SU-DHL-6 (cell line): ENCODE data around the gene LRIT2.

ENCODE experiments used
- H2AFZ ChIP-seq: fragments of 200-600 bp; sonication (generic); 2 replicates; pipeline ENCODE4 v1.6.1; 2014; ENCODE audit warnings: low read depth, mild to moderate bottlenecking, moderate library complexity, mixed read lengths, antibody characterized with exemption, low read length; ENCODE audit not compliant: severe bottlenecking
- H3F3A ChIP-seq: fragments of 200-600 bp; shearing (Covaris generic); 2 replicates; pipeline ENCODE4 v1.6.0; 2016; ENCODE audit warnings: antibody characterized with exemption, mild to moderate bottlenecking; ENCODE audit not compliant: insufficient read depth
- H3K27ac ChIP-seq: fragments of 200-600 bp; sonication (generic); 2 replicates; pipeline ENCODE4 v1.5.1; 2016; ENCODE audit warnings: low read depth, mild to moderate bottlenecking, low read length, moderate library complexity, mixed read lengths
- H3K27me3 ChIP-seq: fragments of 200-600 bp; sonication (generic), shearing (Covaris generic); 2 replicates; pipeline ENCODE4 v1.6.0; 2014; ENCODE audit warnings: mild to moderate bottlenecking, low read length
- H3K36me3 ChIP-seq: fragments of 200-600 bp; sonication (generic); 2 replicates; pipeline ENCODE4 v1.6.1; 2014; ENCODE audit warnings: mild to moderate bottlenecking, low read length, mixed read lengths
- H3K4me2 ChIP-seq: fragments of 300-600, 200-600 bp; shearing (Covaris generic), sonication (generic); 2 replicates; pipeline ENCODE4 v1.6.0; 2014; ENCODE audit warnings: low read length, low read depth, mild to moderate bottlenecking; ENCODE audit not compliant: poor library complexity, severe bottlenecking
- H3K4me3 ChIP-seq: fragments of 200-600 bp; sonication (generic); 2 replicates; pipeline ENCODE4 v1.5.1; 2014; ENCODE audit warnings: antibody characterized with exemption, low read length, mild to moderate bottlenecking, mixed read lengths; ENCODE audit not compliant: insufficient read depth, poor library complexity, severe bottlenecking
- H3K79me2 ChIP-seq: fragments of 200-600 bp; sonication (generic); 2 replicates; pipeline ENCODE4 v1.6.1; 2014; ENCODE audit warnings: mild to moderate bottlenecking, low read length, moderate library complexity; ENCODE audit not compliant: insufficient read depth
- H3K9ac ChIP-seq: fragments of 200-600 bp; sonication (generic); 2 replicates; pipeline ENCODE4 v1.7.0; 2014; ENCODE audit warnings: mild to moderate bottlenecking, low read length
- H3K9me2 ChIP-seq: fragments of 200-600 bp; sonication (generic); replicated peaks from 2 replicates; pipeline ENCODE4 v1.6.1; 2014; ENCODE audit warnings: low read length; ENCODE audit not compliant: insufficient read depth
- H3K9me3 ChIP-seq: fragments of 200-600 bp; sonication (generic); 2 replicates; pipeline ENCODE4 v1.6.1; 2014; ENCODE audit warnings: low read length, mixed read lengths; ENCODE audit not compliant: insufficient read depth
- H4K20me1 ChIP-seq: fragments of 200-600 bp; sonication (generic); 2 replicates; pipeline ENCODE4 v1.6.1; 2014; ENCODE audit warnings: low read depth, mild to moderate bottlenecking, antibody characterized with exemption, low read length, moderate library complexity, mixed read lengths
- CTCF ChIP-seq: fragments of 200-600 bp; sonication (generic); IDR thresholded peaks from one replicate; pipeline ENCODE4 v1.5.1; 2017; ENCODE audit warnings: antibody characterized with exemption, mild to moderate bottlenecking, low read length, moderate library complexity; ENCODE audit not compliant: insufficient read depth, poor library complexity, severe bottlenecking
- EZH2phosphoT487 ChIP-seq: fragments of 200-600 bp; sonication (generic), shearing (Covaris generic); conservative IDR thresholded peaks from 2 replicates; pipeline ENCODE4 v1.6.1; 2018; ENCODE audit warnings: mild to moderate bottlenecking, antibody characterized with exemption, low read length, moderate library complexity, mixed read lengths

LRIT2 gene

DNA sequence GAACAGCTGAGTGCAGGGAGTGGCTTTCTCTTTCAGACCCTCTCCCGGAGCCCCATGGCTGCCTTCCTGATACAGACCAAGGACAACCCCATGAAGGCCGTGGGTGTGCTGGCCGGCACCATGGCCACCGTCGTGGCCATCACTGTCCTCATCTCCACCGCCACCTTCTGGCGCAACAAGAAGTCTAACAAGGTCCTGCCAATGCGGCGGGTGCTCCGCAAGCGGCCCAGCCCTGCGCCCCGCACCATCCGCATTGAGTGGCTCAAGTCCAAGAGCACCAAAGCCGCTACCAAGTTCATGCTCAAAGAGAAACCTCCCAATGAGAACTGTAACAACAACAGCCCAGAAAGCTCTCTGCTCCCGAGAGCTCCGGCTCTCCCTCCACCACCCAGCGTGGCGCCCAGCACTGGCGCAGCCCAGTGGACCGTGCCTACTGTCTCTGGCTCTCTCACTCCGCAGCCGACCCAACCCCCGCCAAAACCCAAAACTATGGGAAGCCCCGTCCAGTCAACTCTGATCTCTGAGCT lies 11.2 kb downstream of the LRIT2 start:
- no peaks in the 10 kb centered on the region for H4K20me1 ChIP-seq
- no peaks in the 10 kb centered on the region for H3K27me3 ChIP-seq
- H3K9me3 ChIP-seq, result no peaks in the 10 kb centered on the region
- no peaks in the 10 kb centered on the region for H3K36me3 ChIP-seq
- no peaks in the 10 kb centered on the region for H3K9me2 ChIP-seq
- H3K9ac ChIP-seq, result no peak overlapping the region
- H3K27ac ChIP-seq, result no peak overlapping the region
- TF ChIP-seq EZH2phosphoT487 (no peak), CTCF (no peak)
- H3K79me2 ChIP-seq, result no peaks in the 10 kb centered on the region
- no peak overlapping the region for H3K4me3 ChIP-seq
- no peaks in the 10 kb centered on the region for H3F3A ChIP-seq
- H3K4me2 ChIP-seq, result no peak overlapping the region
- H2AFZ ChIP-seq, result peak overlapping the region; percentile 50

DNA sequence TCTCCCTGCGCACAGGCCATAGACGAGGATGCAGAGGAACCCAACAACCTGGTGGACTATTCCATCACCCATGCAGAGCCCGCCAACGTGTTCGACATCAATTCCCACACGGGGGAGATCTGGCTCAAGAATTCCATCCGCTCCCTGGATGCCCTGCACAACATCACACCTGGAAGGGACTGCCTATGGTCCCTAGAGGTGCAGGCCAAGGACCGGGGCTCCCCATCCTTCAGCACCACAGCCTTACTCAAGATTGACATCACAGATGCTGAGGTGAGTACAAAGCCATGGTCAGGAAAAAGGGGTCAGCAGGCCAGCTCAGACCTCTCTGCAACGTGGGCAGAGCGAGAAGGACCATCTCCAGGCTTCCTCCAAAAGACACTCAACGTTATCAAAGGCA lies 12.3 kb downstream of the LRIT2 start:
- H3K4me2 ChIP-seq, result no peak overlapping the region
- no peaks in the 10 kb centered on the region for H3K79me2 ChIP-seq
- H3K9me2 ChIP-seq, result no peaks in the 10 kb centered on the region
- no peak overlapping the region for H3K4me3 ChIP-seq
- no peaks in the 10 kb centered on the region for H3F3A ChIP-seq
- H3K36me3 ChIP-seq, result no peaks in the 10 kb centered on the region
- no peaks in the 10 kb centered on the region for H3K9me3 ChIP-seq
- no peak overlapping the region for H3K27ac ChIP-seq
- H3K9ac ChIP-seq, result no peak overlapping the region
- no peaks in the 10 kb centered on the region for H4K20me1 ChIP-seq
- no peaks in the 10 kb centered on the region for H3K27me3 ChIP-seq
- TF ChIP-seq CTCF (no peak), EZH2phosphoT487 (no peak)
- no peak overlapping the region for H2AFZ ChIP-seq

GRCh38 chr10:84212014-84212413 lies 13.3 kb downstream of the LRIT2 start:
- Histone ChIP-seq H3K4me3 (no peak overlapping the region), H3K9me2 (no peaks in the 10 kb centered on the region), H3K9me3 (no peaks in the 10 kb centered on the region), H3K9ac (no peak overlapping the region), H2AFZ (no peak overlapping the region), H4K20me1 (no peaks in the 10 kb centered on the region), H3K79me2 (no peaks in the 10 kb centered on the region), H3F3A (no peaks in the 10 kb centered on the region), H3K4me2 (no peak overlapping the region), H3K27ac (no peak overlapping the region), H3K27me3 (no peaks in the 10 kb centered on the region), H3K36me3 (no peaks in the 10 kb centered on the region)
- TF ChIP-seq CTCF (no peak), EZH2phosphoT487 (no peak)
